CD8-positive, alpha-beta memory T cell (primary cell): Measurements from ENCODE around the gene YLPM1. TPM values are rescaled to one million over a fixed set of nuclear protein-coding genes. Genes with fewer than 3 reads are reported as not detected.

ENCODE experiments used
- CTCF ChIA-PET: fragments of 350-600 bp; sonication (Branson Sonifier 250); formaldehyde crosslinking; loops from one replicate; lab custom pipeline; 2021; ENCODE audit warnings: antibody characterized with exemption; lab: Charles Lee
- POLR2A ChIA-PET: fragments of 350-600 bp; sonication (Branson Sonifier 250); formaldehyde crosslinking; loops from one replicate; lab custom pipeline; 2021; ENCODE audit warnings: antibody characterized with exemption; lab: Charles Lee
- DNase-seq, 5 donors: peaks; one replicate each; pipeline versions ENCODE4 v3.0.0 to v3.0.0-alpha.2; 2020 to 2022; ENCODE audit warnings: mixed read lengths in 1 of 5
- H3K27ac ChIP-seq: one replicate; pipeline ENCODE4 v1.7.0; 2013; ENCODE audit warnings: low read depth, mild to moderate bottlenecking, low read length, moderate library complexity
- H3K27me3 ChIP-seq: 2 replicates; pipeline ENCODE4 v1.7.0; 2013; ENCODE audit warnings: low read length, mild to moderate bottlenecking; ENCODE audit not compliant: insufficient read depth, poor library complexity, severe bottlenecking
- H3K36me3 ChIP-seq: 2 replicates; pipeline ENCODE4 v1.7.0; 2013; ENCODE audit warnings: mild to moderate bottlenecking, low read length, moderate library complexity; ENCODE audit not compliant: insufficient read depth
- H3K4me1 ChIP-seq: 2 replicates; pipeline ENCODE4 v1.7.0; 2013; ENCODE audit warnings: mild to moderate bottlenecking, low read length, moderate library complexity; ENCODE audit not compliant: insufficient read depth
- H3K4me3 ChIP-seq: 2 replicates; pipeline ENCODE4 v1.7.0; 2013; ENCODE audit warnings: mild to moderate bottlenecking, low read length
- H3K9me3 ChIP-seq: 2 replicates; pipeline ENCODE4 v1.7.0; 2013; ENCODE audit warnings: mild to moderate bottlenecking, low read length
- H3K27ac Mint-ChIP-seq, 8 donors: one replicate each; pipeline ENCODE4 v1.8.0; 2020 to 2021; ENCODE audit warnings: mixed read lengths in 8 of 8, mild to moderate bottlenecking in 6 of 8, inconsistent platforms in 3 of 8, moderate library complexity in 3 of 8
- H3K27me3 Mint-ChIP-seq, 2 donors: one replicate each; pipeline ENCODE4 v1.8.0; 2020 to 2021; ENCODE audit warnings: mixed read lengths in 2 of 2, mild to moderate bottlenecking in 1 of 2, moderate library complexity in 1 of 2
- H3K36me3 Mint-ChIP-seq, 3 donors: one replicate each; pipeline ENCODE4 v1.8.0; 2020 to 2021; ENCODE audit warnings: mixed read lengths in 3 of 3, inconsistent platforms in 1 of 3, mild to moderate bottlenecking in 1 of 3
- H3K4me1 Mint-ChIP-seq, 3 donors: one replicate each; pipeline ENCODE4 v1.8.0; 2020 to 2021; ENCODE audit warnings: mixed read lengths in 3 of 3, inconsistent platforms in 1 of 3, mild to moderate bottlenecking in 1 of 3
- H3K4me3 Mint-ChIP-seq, 7 donors: one replicate each; pipeline ENCODE4 v1.8.0; 2020 to 2021; ENCODE audit warnings: mixed read lengths in 7 of 7, mild to moderate bottlenecking in 6 of 7, moderate library complexity in 4 of 7, inconsistent platforms in 2 of 7
- H3K9me3 Mint-ChIP-seq, 5 donors: one replicate each; pipeline ENCODE4 v1.8.0; 2020 to 2022; ENCODE audit warnings: mixed read lengths in 5 of 5, mild to moderate bottlenecking in 3 of 5, moderate library complexity in 2 of 5, inconsistent platforms in 1 of 5
- polyA plus RNA-seq: library from polyadenylated mRNA; unstranded; fragments of 300-500 nt; fragmentation: Illumina TruSeq; gene quantifications from one replicate; pipeline ENCODE4 v1.2.3, GENCODE V29; 2021
- total RNA-seq, 2 experiments: library from RNA; stranded (reverse); gene quantifications; one replicate each; pipeline ENCODE4 v1.2.3, GENCODE V29; 2021

YLPM1 gene
- total and polyA plus RNA-seq, 3 experiments from 2014 or later: 16.9 to 53.8 (median 52.2) TPM

DNA sequence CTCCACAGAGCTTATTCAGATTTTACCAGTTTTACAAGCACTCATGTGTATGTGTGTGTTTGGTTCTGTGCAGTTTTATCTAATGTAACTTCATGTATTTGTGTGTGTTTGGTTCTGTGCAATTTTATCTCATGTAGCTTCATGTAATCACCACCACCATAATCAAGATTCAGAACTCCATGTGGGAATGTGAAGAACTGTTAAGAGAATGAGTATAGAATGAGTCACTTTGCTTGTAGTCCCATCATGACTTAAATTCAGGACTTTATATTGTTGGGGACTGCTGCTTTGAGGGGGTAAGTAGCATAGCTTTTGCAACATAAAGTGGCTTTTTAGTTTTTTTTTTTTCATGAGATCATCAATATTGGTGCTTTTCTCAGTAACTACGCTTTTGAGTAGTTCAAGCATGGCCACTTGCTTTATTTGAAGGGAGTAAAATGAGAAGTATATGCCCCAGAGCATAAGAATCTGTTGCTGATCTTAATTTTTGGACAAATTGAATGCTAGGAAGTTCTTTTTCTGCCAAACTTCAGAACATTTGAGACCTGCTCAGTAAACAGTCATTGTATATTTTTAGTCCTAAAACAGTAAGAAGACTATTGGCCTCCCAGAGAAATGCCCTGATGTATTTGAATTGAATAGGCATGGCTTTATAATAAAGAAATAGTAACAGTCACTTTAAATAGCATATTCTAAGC lies 84.0 kb downstream of the YLPM1 start:
- Histone ChIP-seq H3K4me3 (no peak overlapping the region), H3K27ac (no peak overlapping the region), H3K4me1 (peaks cover 14% of the 10 kb centered on the region), H3K36me3 (no peaks in the 10 kb centered on the region), H3K9me3 (no peaks in the 10 kb centered on the region), H3K27me3 (no peaks in the 10 kb centered on the region)
- Mint-ChIP-seq H3K27ac (peak overlapping the region in 1 of 8 donors; percentile 47), H3K27me3 (no peaks in the 10 kb centered on the region), H3K4me1 (peaks cover 6 to 8% (median 8%) of the 10 kb centered on the region in 3 donors), H3K9me3 (no peaks in the 10 kb centered on the region), H3K4me3 (no peak overlapping the region), H3K36me3 (no peaks in the 10 kb centered on the region)
- POLR2A ChIA-PET: no interaction called here
- no peak for DNase-seq
- CTCF ChIA-PET: interaction anchor here (0.6 to 2.0 kb wide), 3 partner anchors 9 to 58 kb away, joined by 4 to 8 read pairs (median 4); no protein-coding TSS in a partner anchor

DNA sequence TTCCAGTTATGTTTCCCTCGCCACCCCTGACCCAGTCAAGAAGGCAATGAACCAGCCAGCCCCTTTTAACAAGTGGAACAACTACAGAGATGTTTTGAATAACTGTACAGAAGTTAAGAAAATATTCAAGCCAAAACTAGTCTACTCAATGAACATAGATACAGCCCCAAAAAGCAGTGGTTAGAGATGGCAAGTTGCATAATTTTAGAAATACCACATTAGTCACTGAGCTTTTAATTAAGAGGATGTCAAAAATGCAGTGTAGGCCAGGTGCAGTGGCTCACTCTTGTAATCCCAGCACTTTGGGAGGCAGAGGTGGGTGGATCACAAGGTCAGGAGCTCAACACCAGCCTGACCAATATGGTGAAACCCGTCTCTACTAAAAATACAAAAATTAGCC lies 85.7 kb downstream of the YLPM1 start:
- no peaks in the 10 kb centered on the region for H3K27me3 Mint-ChIP-seq
- no peaks in the 10 kb centered on the region for H3K9me3 ChIP-seq
- no peak for DNase-seq
- no peak overlapping the region for H3K4me3 ChIP-seq
- H3K36me3 ChIP-seq: no peaks in the 10 kb centered on the region
- POLR2A ChIA-PET: interaction anchor here (0.5 kb wide), 1 partner anchor 504 kb away, joined by 6 read pairs; no protein-coding TSS in a partner anchor
- H3K27ac Mint-ChIP-seq: no peak overlapping the region
- H3K4me3 Mint-ChIP-seq: no peak overlapping the region
- CTCF ChIA-PET: interaction anchor here (0.9 to 2.3 kb wide), 5 partner anchors 11 to 240 kb away, joined by 3 to 10 read pairs (median 3); no protein-coding TSS in a partner anchor
- H3K9me3 Mint-ChIP-seq: no peaks in the 10 kb centered on the region
- no peaks in the 10 kb centered on the region for H3K36me3 Mint-ChIP-seq
- H3K4me1 ChIP-seq: peaks cover 15% of the 10 kb centered on the region
- H3K4me1 Mint-ChIP-seq: peaks cover 10 to 16% (median 15%) of the 10 kb centered on the region in 3 donors
- H3K27me3 ChIP-seq: no peaks in the 10 kb centered on the region
- no peak overlapping the region for H3K27ac ChIP-seq

DNA sequence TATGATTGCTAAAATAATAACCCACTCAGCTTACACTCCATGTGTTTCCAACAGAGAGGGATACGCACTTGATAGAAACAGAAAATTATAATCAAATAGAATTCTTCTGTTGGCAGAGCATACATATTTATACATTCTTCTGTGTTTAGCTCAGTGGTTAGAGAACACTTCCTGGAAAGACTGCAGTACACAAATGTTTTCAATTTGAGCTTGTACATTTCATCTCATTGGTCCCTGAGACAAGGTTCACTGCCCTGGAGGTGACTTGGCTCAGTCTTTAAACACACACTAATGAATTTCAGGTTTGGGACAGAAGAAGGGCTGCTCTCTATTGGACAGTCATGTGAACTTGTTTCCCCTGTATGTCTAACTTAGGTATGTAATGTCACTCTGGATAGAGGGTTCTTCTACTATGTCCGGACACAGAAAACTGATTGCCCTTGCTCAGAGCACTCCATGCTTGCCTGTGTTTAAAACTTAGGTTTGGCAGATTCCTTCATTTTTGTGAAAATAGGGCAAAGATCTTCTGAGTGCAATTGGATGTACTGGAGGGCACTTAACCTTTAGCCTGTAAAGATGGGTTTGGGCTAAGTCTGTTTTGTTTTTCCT lies 89.9 kb downstream of the YLPM1 start:
- Mint-ChIP-seq H3K36me3 (peaks cover 0 to 4% (median 2%) of the 10 kb centered on the region in 3 donors), H3K4me1 (peaks cover 12 to 22% (median 22%) of the 10 kb centered on the region in 3 donors), H3K27me3 (no peaks in the 10 kb centered on the region), H3K4me3 (no peak overlapping the region), H3K27ac (peak overlapping the region in 4 of 8 donors; percentile 11 to 68 (median 38)), H3K9me3 (no peaks in the 10 kb centered on the region)
- ChIA-PET CTCF (interaction anchor here (1.1 to 13.5 kb wide), 3 partner anchors 8 to 236 kb away, joined by 3 to 334 read pairs (median 16); no protein-coding TSS in a partner anchor), POLR2A (interaction anchor here (0.7 kb wide), 1 partner anchor 847 kb away, joined by 3 read pairs; no protein-coding TSS in a partner anchor)
- Histone ChIP-seq H3K36me3 (no peaks in the 10 kb centered on the region), H3K27me3 (no peaks in the 10 kb centered on the region), H3K4me3 (no peak overlapping the region), H3K4me1 (peaks cover 26% of the 10 kb centered on the region), H3K9me3 (no peaks in the 10 kb centered on the region), H3K27ac (no peak overlapping the region)
- no peak for DNase-seq

DNA sequence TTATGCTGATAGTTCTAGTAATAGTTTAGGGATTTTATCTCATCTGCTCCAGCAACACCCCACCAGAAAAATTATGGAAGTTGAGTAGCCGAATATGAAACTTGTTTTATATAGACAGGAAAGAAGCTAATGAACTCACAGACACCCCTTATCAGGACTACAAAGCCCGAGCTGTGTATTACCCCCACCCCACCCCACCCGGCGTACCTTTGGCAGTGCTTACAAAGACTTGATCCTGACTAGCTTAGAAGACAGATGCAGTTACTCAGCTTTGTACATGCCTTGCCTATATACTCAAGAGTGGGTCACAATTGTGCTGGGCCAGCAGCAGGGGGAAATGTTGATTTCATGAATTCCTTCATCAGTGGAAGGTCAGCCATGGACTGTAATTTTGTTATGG lies 90.5 kb downstream of the YLPM1 start:
- ChIA-PET POLR2A (interaction anchor here (0.7 kb wide), 1 partner anchor 847 kb away, joined by 3 read pairs; no protein-coding TSS in a partner anchor), CTCF (interaction anchor here (1.1 to 13.5 kb wide), 3 partner anchors 8 to 235 kb away, joined by 3 to 334 read pairs (median 16); no protein-coding TSS in a partner anchor)
- Histone ChIP-seq H3K27ac (no peak overlapping the region), H3K9me3 (no peaks in the 10 kb centered on the region), H3K36me3 (no peaks in the 10 kb centered on the region), H3K4me3 (no peak overlapping the region), H3K27me3 (no peaks in the 10 kb centered on the region), H3K4me1 (peaks cover 26% of the 10 kb centered on the region)
- Mint-ChIP-seq H3K9me3 (no peaks in the 10 kb centered on the region), H3K36me3 (peaks cover 0 to 4% (median 2%) of the 10 kb centered on the region in 3 donors), H3K4me1 (peaks cover 12 to 22% (median 22%) of the 10 kb centered on the region in 3 donors), H3K27me3 (no peaks in the 10 kb centered on the region), H3K27ac (peak overlapping the region in 2 of 8 donors; percentile 11 to 68), H3K4me3 (no peak overlapping the region)
- no peak for DNase-seq

DNA sequence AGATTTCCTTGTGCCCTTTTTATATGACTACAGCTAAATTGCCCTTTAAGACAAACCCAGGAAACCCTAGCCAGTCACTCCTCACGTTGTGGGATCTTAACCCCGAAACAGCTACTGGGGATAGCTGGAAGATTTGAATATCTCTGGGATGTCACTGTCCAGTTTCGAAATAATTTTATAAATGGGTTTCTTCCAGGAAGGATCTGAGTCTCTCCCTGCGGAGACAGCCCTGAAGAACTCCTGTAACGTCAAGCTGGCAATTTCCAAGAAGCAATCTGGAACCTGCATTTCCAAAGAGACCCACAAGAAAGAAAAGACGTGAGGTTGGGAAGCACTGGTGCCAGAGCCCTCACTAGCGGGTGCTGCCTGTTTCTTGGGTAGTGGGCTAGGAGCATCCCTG lies 91.9 kb downstream of the YLPM1 start:
- Mint-ChIP-seq H3K4me1 (peaks cover 12 to 22% (median 22%) of the 10 kb centered on the region in 3 donors), H3K27me3 (no peaks in the 10 kb centered on the region), H3K36me3 (peaks cover 0 to 7% (median 2%) of the 10 kb centered on the region in 3 donors), H3K9me3 (no peaks in the 10 kb centered on the region), H3K27ac (peak overlapping the region in 1 of 8 donors; percentile 4), H3K4me3 (no peak overlapping the region)
- no peak for DNase-seq
- ChIA-PET POLR2A (interaction anchor here (0.5 kb wide), 1 partner anchor 214 kb away, joined by 4 read pairs; no protein-coding TSS in a partner anchor), CTCF (interaction anchor here (1.1 to 13.5 kb wide), 3 partner anchors 17 to 52 kb away, joined by 3 to 334 read pairs (median 4); no protein-coding TSS in a partner anchor)
- no peak overlapping the region for H3K4me3 ChIP-seq
- no peaks in the 10 kb centered on the region for H3K9me3 ChIP-seq
- H3K4me1 ChIP-seq: peaks cover 26% of the 10 kb centered on the region
- no peak overlapping the region for H3K27ac ChIP-seq
- no peaks in the 10 kb centered on the region for H3K36me3 ChIP-seq
- no peaks in the 10 kb centered on the region for H3K27me3 ChIP-seq

GRCh38 chr14:74855945-74856344 lies 92.8 kb downstream of the YLPM1 start:
- CTCF ChIA-PET: interaction anchor here (1.1 to 13.5 kb wide), 3 partner anchors 18 to 51 kb away, joined by 3 to 334 read pairs (median 4); no protein-coding TSS in a partner anchor
- POLR2A ChIA-PET: interaction anchor here (0.6 kb wide), 1 partner anchor 21 kb away, joined by 6 read pairs; no protein-coding TSS in a partner anchor

DNA sequence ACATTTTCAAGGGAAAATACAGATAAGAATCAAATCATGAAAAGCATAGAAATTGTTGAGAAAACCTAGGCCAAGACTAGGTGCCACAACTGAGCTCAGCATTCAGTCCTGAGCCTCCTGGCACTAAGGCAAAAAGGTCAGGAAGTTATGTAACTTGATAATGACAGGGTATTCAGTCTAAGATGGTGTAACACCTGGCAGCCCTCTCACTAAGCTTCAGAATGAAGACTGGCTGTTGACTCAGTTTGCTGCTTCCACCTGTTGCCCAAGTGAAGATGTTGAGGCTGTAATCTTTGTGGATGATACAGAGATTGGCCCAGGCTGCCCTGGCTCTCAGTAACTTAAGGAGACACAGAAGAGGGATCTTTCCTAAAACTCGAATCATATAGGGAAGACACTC lies 93.2 kb downstream of the YLPM1 start:
- Mint-ChIP-seq H3K9me3 (no peaks in the 10 kb centered on the region), H3K36me3 (peaks cover 0 to 7% (median 2%) of the 10 kb centered on the region in 3 donors), H3K27me3 (no peaks in the 10 kb centered on the region), H3K4me1 (peaks cover 15 to 27% (median 27%) of the 10 kb centered on the region in 3 donors), H3K27ac (peak overlapping the region in 1 of 8 donors; percentile 16), H3K4me3 (no peak overlapping the region)
- Histone ChIP-seq H3K9me3 (no peaks in the 10 kb centered on the region), H3K36me3 (no peaks in the 10 kb centered on the region), H3K27ac (no peak overlapping the region), H3K4me3 (no peak overlapping the region), H3K4me1 (peaks cover 34% of the 10 kb centered on the region), H3K27me3 (no peaks in the 10 kb centered on the region)
- DNase-seq: no peak
- CTCF ChIA-PET: interaction anchor here (0.9 to 13.5 kb wide), 3 partner anchors 22 to 51 kb away, joined by 3 to 334 read pairs (median 4); no protein-coding TSS in a partner anchor
- POLR2A ChIA-PET: interaction anchor here (0.6 kb wide), 1 partner anchor 21 kb away, joined by 6 read pairs; no protein-coding TSS in a partner anchor

More at GRCh38 chr14:74855945-74856344, 92.8 kb downstream of the YLPM1 start:
- peaks cover 13 to 26% (median 25%) of the 10 kb centered on the region in 3 donors for H3K4me1 Mint-ChIP-seq
- H3K4me3 Mint-ChIP-seq: no peak overlapping the region
- Histone ChIP-seq H3K9me3 (no peaks in the 10 kb centered on the region), H3K27ac (no peak overlapping the region), H3K36me3 (no peaks in the 10 kb centered on the region), H3K4me3 (no peak overlapping the region), H3K27me3 (no peaks in the 10 kb centered on the region), H3K4me1 (peaks cover 31% of the 10 kb centered on the region)
- no peak for DNase-seq
- H3K27me3 Mint-ChIP-seq: no peaks in the 10 kb centered on the region
- H3K9me3 Mint-ChIP-seq: no peaks in the 10 kb centered on the region
- no peak overlapping the region for H3K27ac Mint-ChIP-seq
- H3K36me3 Mint-ChIP-seq: peaks cover 0 to 7% (median 2%) of the 10 kb centered on the region in 3 donors
